Smooth muscle cell of the pulmonary artery (primary cell): ENCODE data around the gene TNFSF10. TPM values are rescaled to one million over a fixed set of nuclear protein-coding genes. Genes with fewer than 3 reads are reported as not detected.

Experiments
- total RNA-seq: library from RNA; depleted of rRNA; stranded (reverse); fragments of >200 nt; gene quantifications from 2 replicates; pipeline ENCODE4 v1.2.3, GENCODE V29; 2014

Gene TNFSF10
- 0.33 and 1.1 TPM in 2 replicates for total RNA-seq

DNA sequence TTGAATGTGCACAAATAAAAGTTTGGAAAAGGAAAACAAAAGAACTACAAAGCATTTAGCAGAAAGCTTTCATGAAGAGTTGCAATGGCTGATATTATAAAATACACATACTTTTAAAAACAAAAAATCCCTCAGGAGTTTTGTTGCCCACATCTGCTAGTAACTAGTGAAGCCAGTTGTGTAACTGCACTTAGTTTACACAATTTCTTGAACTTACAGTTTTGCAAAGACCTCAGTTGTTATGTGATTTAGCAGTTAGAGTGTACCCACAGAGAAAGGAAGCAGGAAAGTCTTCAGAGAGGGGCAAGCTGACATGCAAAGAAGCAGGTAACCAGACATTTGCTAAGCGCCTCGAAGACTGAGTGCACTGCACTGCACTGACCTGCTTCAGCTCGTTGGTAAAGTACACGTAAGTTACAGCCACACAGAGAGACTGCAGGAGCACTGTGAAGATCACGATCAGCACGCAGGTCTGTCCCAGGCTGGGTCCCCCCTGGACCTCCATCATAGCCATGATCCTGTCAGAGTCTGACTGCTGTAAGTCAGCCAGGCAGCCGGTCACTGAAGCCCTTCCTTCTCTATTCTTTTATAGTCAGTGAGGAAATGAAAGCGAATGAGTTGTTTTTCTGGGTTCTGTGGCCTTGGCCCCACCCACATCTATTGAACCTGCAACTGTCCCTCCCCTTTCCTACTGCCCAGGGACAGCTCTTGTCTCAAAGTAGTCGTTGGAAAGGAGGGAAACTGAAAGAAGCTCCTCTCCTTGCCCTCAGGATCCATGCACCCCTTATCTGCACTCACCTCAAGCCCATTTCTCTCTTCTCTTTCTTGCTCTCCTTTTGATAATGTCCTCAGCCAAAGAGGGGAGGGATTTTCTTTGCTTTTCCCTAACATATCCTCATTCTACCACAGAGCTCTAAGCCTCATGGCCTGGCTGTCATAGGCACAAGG lies at the start of gene TNFSF10:
TNFSF10 (minus strand) TSS at position 560 of the 948 bp plus-strand sequence; CDS start at position 514, 46 bp downstream.

Other genes with a start within 250 kb of the TNFSF10 start
- gene GHSR, start 75.0 kb downstream of the TNFSF10 start, total RNA-seq = not detected in 2 replicates
- 18.1 and 22.0 TPM in 2 replicates for gene NCEH1, start 187.6 kb upstream of the TNFSF10 start, total RNA-seq
- gene ECT2, start 227.3 kb upstream of the TNFSF10 start, total RNA-seq = 17.2 and 26.1 TPM in 2 replicates